ENCODE results near the gene HIC1.

GRCh38 chr17:2015314-2015713, 39.6 kb upstream of the HIC1 start:
- TF ChIP-seq GATA2 (IDR thresholded peaks at IDR 0.05; ENCODE audit: low read depth, low read length) (no peak), GATA3 (IDR thresholded peaks at IDR 0.05; ENCODE audit: low read depth, low read length) (no peak)

Measured in SH-SY5Y (cell line).